GM19239 (cell line): ENCODE measurements around the gene PRRT2.
"Not testable (repeated sequence)": the region's sequence is repeated elsewhere in the genome, so short reads cannot be mapped to it uniquely, and the experiment has no call there.

Experiments used
- DNase-seq: peaks from one replicate; pipeline ENCODE4 v3.0.0; 2011; ENCODE audit warnings: low spot score; ENCODE audit not compliant: insufficient read length
- FAIRE-seq: peaks from 2 replicates; lab custom pipeline; 2011; peaks lifted over from hg19 to GRCh38; lab: Jason Lieb, UNC

PRRT2 gene

GRCh38 chr16:29790183-29790948, 21.6 kb upstream of the PRRT2 start, which contains the start of gene KIF22:
Gene KIF22 (plus strand): TSS chr16:29790751. CDS start chr16:29790760, 9 bp downstream.
- DNase-seq (peak; percentile 98), FAIRE-seq (peak; percentile 87)

- DNase-seq (no peak), FAIRE-seq (peak; percentile 11)
These were observed 20.8 kb upstream of the PRRT2 start for GRCh38 chr16:29790949-29791844.

- FAIRE-seq (no peak), DNase-seq (no peak)
These were observed 19.9 kb upstream of the PRRT2 start for GRCh38 chr16:29791845-29792807.

- not testable (repeated sequence) for FAIRE-seq
These were observed 18.8 kb upstream of the PRRT2 start for GRCh38 chr16:29793153-29793552.

GRCh38 chr16:29794231-29794710, 17.7 kb upstream of the PRRT2 start:
- FAIRE-seq, result no peak
- no peak for DNase-seq

More at GRCh38 chr16:29793153-29793552, 18.8 kb upstream of the PRRT2 start:
- DNase-seq, result not testable (repeated sequence)

- DNase-seq (no peak), FAIRE-seq (no peak)
These were observed 9.5 kb upstream of the PRRT2 start for GRCh38 chr16:29802416-29802935.

- DNase-seq (no peak), FAIRE-seq (no peak)
These were observed 8.0 kb upstream of the PRRT2 start for GRCh38 chr16:29804020-29804419.

- FAIRE-seq, result no peak
These were observed 7.3 kb upstream of the PRRT2 start for GRCh38 chr16:29804455-29805231.

GRCh38 chr16:29805232-29806098, 6.5 kb upstream of the PRRT2 start:
- DNase-seq (peak; percentile 85), FAIRE-seq (peak; percentile 92)

More at GRCh38 chr16:29804455-29805231, 7.3 kb upstream of the PRRT2 start:
- DNase-seq, result no peak

GRCh38 chr16:29806099-29806579, 5.9 kb upstream of the PRRT2 start, which contains the start of gene MAZ:
Gene MAZ (plus strand): TSS chr16:29806529. CDS start chr16:29806702, 173 bp downstream.
- no peak for FAIRE-seq
- no peak for DNase-seq

GRCh38 chr16:29806641-29807425, 5.2 kb upstream of the PRRT2 start:
- DNase-seq (no peak), FAIRE-seq (no peak)

- DNase-seq, result no peak
- peak; percentile 97 for FAIRE-seq
These were observed 4.4 kb upstream of the PRRT2 start for GRCh38 chr16:29807426-29808218.

GRCh38 chr16:29808219-29808900, 3.6 kb upstream of the PRRT2 start:
- DNase-seq, result no peak
- FAIRE-seq, result no peak

GRCh38 chr16:29809031-29809747, 2.8 kb upstream of the PRRT2 start:
- FAIRE-seq, result no peak

More at GRCh38 chr16:29809031-29809747, 2.8 kb upstream of the PRRT2 start:
- no peak for DNase-seq
